Mesodermal cell (in vitro differentiated cells): ENCODE data around the gene CYB561.

Experiments
- H3K27ac ChIP-seq: 2 replicates; pipeline ENCODE4 v1.7.0; 2013; ENCODE audit warnings: mild to moderate bottlenecking, low read depth, low read length, moderate library complexity; ENCODE audit not compliant: severe bottlenecking
- H3K36me3 ChIP-seq: 2 replicates; pipeline ENCODE4 v1.7.1; 2013; ENCODE audit warnings: mild to moderate bottlenecking, low read length, moderate library complexity; ENCODE audit not compliant: control insufficient read depth, insufficient read depth
- H3K4me1 ChIP-seq: one replicate; pipeline ENCODE4 v1.7.1; 2013; ENCODE audit warnings: mild to moderate bottlenecking, low read length; ENCODE audit not compliant: insufficient read depth, control insufficient read depth, poor library complexity, severe bottlenecking
- H3K4me3 ChIP-seq: 2 replicates; pipeline ENCODE4 v1.7.0; 2013; ENCODE audit warnings: low read length, control low read depth, mild to moderate bottlenecking; ENCODE audit not compliant: insufficient read depth, poor library complexity, severe bottlenecking; ENCODE audit errors: extremely low read depth
- H3K9me3 ChIP-seq: 2 replicates; pipeline ENCODE4 v1.7.1; 2013; ENCODE audit warnings: mild to moderate bottlenecking, low read length, moderate library complexity; ENCODE audit not compliant: control insufficient read depth
- WGBS, 2 experiments: methylation state at CpG; one replicate each; pipeline ENCODE4 v1.1.5; 2013; ENCODE audit warnings: missing lambda C conversion rate in 2 of 2; ENCODE audit not compliant: insufficient coverage in 2 of 2; 5-methylcytosine and 5-hydroxymethylcytosine counted together

Gene CYB561

DNA sequence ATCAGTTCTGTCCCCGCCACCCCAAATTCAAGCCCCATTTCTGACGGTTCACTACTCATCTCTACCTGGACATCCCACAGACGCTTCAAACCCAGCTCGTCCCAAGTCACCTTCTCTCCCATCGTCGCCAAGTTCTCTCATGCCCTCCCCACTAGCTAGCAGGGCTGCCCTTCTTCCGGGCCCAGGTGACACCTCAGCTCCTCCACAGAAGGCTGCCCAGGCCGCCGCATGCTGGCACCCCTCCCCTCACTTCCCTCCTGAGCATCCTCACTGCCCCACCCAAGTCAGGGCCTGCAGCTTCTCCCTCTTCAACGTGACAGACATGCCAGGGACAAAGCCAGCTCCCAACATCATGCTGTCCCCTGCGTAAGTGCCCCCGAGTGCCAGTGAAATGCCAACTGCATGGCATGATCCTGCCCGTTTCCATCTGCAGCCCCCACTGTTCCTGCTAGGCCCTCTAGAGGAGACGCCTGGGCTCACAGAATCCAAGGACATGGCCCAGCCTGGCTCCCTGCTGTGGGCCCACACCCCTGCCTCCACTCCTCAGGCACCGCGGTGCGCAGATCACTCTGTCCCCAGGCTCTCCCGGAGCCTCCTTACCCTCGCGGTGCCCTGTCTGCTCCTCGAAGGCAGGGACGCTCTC is 5.9 kb downstream of the CYB561 start:
- 83 to 86% methylated on average over 18 to 22 of the region's 22 CpGs for WGBS, 2 experiments
- Histone ChIP-seq H3K36me3 (peaks cover 5% of the 10 kb centered on the region), H3K4me3 (no peak overlapping the region), H3K4me1 (peaks cover 12% of the 10 kb centered on the region), H3K9me3 (no peaks in the 10 kb centered on the region), H3K27ac (no peak overlapping the region)

DNA sequence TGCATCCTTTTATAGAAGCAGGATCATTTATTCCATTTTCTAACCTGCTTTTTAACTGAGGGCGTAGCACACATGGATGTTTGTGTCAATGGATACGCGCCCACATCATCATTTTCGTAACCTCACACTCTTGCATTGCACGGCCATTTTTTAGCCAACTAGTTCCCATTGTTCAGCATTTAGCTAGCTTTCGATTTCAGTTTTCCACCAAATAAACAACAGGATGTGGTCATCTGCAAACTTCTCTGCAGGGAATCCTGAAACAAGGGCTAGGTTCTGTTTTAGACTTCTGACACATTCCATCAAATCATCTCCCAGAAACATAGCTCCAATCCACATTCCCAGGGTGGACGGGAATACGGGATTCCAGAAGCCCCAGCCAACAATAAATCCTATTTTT is 6.4 kb downstream of the CYB561 start:
- peaks cover 8% of the 10 kb centered on the region for H3K36me3 ChIP-seq
- no peaks in the 10 kb centered on the region for H3K9me3 ChIP-seq
- WGBS, 2 experiments = 95 to 98% methylated on average over 8 of the region's 8 CpGs

DNA sequence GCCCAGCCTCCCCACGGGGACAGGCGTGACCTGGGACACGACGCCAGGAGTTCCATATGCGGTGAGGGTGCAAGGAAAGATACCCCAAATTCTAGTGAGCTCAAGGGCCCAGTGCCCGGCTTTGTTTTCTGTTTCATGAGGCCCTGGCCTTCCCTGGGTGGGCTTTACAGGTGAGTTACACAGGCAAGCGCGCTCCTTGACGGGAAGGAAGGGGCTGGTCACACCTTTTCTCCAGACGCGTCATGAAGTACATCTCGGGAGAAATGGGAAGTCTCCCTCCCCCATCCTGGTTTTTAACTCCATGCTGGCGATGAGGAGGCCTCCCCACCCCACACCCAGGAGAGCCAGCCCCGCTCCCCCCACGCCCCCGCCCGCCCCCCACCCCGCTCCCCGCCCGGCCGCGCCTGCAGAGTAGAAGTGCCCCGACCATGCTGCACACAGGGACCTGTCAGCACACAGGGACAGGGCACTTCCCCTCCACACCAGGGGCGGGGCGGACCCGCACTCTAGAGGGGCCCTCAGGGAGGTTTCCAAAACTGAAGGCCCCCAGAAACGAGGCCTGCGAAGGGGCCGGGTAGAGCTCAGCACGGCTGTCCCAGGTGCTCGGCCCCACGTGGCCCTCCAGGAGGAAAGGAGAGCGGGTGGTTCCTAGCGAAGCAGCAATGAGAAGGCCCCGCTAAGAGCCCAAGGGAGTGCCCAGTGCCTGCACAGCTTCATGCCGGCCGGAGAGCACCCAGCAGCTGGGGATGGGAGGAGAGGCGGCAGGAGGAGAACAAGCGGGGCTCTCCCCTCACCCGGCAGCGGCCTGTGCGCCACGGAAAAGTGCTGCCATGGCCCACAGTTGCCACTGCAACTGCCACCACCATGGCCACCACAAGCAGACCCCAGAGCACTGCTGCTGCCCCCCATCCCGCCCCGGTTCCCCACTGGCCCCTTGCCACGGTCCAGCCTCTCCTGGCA is 7.7 kb downstream of the CYB561 start:
- H3K4me1 ChIP-seq = peaks cover 27% of the 10 kb centered on the region
- H3K36me3 ChIP-seq = peaks cover 8% of the 10 kb centered on the region
- no peak overlapping the region for H3K27ac ChIP-seq
- 89 to 97% methylated on average over 25 to 36 of the region's 46 CpGs for WGBS, 2 experiments
- H3K9me3 ChIP-seq = no peaks in the 10 kb centered on the region
- H3K4me3 ChIP-seq = no peak overlapping the region

More for the DNA sequence above, 6.4 kb downstream of the CYB561 start:
- Histone ChIP-seq H3K27ac (no peak overlapping the region), H3K4me1 (peaks cover 14% of the 10 kb centered on the region), H3K4me3 (no peak overlapping the region)

DNA sequence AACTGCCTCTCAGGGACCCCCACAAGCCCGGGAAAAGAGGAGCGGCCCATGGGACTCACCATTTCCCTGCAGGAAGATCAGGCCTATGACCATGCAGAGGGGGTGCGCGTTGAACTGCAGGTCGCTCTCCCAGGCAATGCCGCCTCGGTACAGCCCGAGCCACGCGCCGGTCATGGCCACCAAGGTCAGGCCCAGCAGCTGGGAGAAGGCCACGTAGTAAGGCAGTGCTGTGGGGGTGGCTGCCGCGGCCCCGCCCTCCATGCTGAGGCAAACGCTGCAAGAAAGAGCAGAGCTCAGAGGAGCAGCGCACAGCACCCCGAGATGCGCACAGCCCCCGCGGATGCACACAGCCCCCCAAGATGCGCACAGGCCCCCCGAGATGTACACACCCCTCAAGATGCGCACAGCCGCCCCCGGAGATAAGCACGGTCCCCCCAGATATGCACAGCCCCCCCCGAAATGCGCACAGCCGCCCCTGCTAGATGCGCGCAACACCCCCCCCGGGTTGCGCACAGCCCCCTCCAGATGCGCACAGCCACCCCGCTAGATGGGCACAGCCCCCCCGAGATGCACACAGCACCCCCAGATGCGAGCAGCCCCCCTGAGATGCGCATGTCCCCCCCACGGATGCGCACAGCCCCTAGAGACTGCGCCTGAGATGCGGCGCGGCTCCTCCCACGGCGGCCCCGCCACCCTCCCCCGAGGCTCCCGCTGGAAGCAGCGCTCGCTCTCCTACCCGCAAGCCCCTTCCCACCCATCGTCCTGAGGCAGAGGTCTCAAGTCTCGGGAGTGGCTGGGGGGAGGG is 8.6 kb downstream of the CYB561 start:
- Histone ChIP-seq H3K9me3 (no peaks in the 10 kb centered on the region), H3K4me1 (peaks cover 34% of the 10 kb centered on the region), H3K4me3 (no peak overlapping the region), H3K36me3 (peaks cover 8% of the 10 kb centered on the region), H3K27ac (no peak overlapping the region)
- 86 to 94% methylated on average over 30 to 50 of the region's 55 CpGs for WGBS, 2 experiments

DNA sequence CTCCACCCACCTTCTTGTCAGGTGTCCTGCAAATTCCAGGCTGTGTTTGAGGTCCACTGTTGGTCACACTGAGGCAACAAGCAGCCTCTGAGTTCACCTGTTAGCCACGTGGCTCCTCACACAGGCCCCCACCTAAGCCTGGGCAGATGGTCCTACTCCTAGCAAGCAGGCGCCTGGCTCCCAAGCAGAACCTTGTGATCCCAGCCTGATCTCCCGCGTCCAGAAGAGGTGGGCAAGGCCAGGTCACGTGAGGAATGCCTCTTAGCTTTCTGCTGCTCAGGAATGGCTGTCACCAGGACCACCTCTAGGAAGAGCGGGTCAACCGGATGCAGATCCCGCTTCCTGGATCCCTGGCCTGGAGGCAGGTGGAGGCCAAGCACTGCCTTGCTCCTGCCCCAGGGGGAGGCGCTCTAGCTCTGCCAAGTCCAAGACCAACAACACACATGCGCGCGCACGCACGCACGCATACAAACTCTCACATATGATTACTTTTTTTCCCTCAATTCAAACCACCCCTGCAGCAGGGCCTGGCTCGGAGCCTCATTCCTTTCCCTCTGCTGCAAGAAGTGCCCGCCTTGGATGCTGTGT is 9.5 kb downstream of the CYB561 start:
- H3K4me1 ChIP-seq = peaks cover 43% of the 10 kb centered on the region
- H3K9me3 ChIP-seq = no peaks in the 10 kb centered on the region
- peaks cover 8% of the 10 kb centered on the region for H3K36me3 ChIP-seq
- WGBS, 2 experiments = 88 to 91% methylated on average over 10 to 16 of the region's 17 CpGs
- no peak overlapping the region for H3K27ac ChIP-seq
- no peak overlapping the region for H3K4me3 ChIP-seq

DNA sequence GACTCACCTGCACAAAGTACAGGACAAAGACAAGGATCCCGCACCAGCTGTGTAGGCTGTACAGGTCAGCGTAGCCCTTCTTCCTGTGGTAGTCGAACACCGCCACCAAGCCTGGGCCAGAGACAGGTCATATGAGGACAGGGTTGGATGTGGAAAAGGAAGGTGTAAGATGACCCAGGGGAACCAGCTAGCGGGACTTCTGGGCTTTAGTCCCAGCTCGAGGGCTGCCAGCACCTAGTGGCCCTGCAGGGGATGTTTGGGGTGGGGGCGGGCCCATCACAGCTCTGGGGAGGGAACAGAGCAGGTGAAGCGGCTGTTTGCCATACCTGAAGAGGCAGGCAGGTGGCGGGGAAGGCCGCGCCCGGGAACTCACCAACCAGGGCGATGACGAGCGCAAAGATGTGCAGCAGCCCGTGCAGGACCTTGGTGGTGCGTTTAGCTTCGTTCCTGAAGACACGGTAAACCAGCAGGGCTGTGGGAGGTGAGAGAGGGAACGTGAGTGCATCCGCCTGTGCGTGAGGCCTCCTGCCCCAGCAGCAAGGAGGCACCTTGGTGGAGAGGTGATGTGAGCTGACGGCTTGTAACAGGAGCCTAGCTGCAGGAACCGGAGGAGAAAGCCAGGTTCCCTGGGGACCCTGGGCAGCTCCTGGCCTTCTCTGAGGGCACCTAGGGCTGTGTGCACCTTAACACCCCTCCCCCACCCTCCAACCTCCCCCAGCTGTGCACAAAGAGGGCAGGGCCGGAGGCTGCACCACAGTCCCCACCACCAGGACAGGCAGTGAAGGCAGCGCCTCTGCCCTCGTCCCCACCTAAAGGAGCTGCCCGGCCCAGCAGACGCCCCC is 10.2 kb downstream of the CYB561 start:
- 91 to 92% methylated on average over 23 to 25 of the region's 29 CpGs for WGBS, 2 experiments
- Histone ChIP-seq H3K9me3 (no peaks in the 10 kb centered on the region), H3K36me3 (peaks cover 8% of the 10 kb centered on the region), H3K4me3 (no peak overlapping the region), H3K27ac (no peak overlapping the region), H3K4me1 (peaks cover 49% of the 10 kb centered on the region)

DNA sequence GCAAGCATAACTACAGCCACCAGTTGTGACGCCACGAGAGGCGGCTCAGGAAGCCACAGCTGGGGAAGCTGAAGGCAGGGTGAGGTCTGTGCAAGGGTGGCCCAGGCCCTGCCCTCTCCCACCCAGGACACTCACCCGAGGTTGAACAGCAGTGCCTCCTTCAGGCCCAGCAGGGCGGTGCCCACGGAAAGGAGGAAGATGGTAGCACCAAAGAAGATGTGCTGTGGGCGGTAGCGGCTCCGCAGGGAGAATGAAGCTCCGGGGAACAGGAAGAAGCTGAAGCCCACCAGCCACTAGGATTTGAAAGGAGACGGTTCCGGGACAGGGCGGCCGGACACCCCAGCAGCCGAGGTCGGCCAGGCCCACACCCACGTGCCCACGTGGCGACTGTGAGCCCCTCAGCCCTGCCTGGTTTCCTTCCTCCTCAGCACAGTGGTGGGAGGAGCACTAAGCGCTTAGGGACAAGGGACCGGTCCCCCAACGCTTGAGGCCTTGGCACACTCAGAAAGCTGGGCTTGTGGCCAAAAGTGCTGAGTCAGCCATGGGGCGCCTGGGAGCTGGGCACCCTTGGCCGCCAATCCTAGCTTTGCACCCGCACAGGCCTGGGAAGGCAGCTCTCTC is 11.0 kb downstream of the CYB561 start:
- no peak overlapping the region for H3K27ac ChIP-seq
- 94 to 95% methylated on average over 19 of the region's 25 CpGs for WGBS, 2 experiments
- H3K4me3 ChIP-seq = no peak overlapping the region
- peaks cover 8% of the 10 kb centered on the region for H3K36me3 ChIP-seq
- H3K9me3 ChIP-seq = no peaks in the 10 kb centered on the region
- peaks cover 44% of the 10 kb centered on the region for H3K4me1 ChIP-seq

DNA sequence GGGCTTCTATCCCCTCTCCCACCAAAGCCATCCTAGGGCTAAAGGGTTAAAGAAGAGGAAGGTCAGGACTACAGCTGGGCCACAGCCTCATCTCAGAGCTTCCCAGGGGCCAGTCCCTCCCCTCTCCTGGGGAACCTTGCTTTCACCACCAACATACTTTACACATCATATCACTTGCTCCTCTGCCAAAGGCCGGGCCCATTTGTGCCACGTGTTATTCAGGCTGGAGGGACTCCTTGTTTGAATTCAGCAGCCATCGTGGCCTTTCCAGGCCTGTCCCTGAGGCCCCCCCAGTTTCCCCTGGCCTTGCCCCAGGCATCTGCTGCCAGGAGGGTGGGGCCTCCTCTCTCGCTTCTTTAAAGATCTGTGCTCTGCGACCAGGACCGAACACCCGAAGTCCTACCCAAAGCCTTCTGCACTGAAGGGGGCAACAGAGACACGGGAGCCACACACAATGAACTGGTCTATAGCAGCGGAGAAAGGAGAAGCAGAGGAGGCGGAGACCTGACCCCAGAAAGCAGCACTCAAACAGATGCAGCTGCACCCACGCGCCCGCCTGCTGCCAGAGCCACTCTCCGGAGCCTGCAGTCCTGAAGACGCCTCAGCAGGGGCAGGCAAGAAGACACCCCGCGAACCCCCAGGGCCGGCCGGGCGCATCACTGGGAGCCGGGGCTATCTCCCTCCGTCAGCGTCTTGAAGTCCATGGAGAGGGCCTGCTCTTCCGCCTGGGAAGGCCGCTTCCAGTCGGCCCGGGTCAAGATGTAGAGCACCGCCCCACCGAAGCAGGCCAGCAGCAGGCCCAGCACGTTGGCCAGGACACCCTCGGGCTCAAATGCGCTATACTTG is 12.1 kb downstream of the CYB561 start:
- H3K4me3 ChIP-seq = no peak overlapping the region
- H3K36me3 ChIP-seq = peaks cover 12% of the 10 kb centered on the region
- H3K4me1 ChIP-seq = peaks cover 43% of the 10 kb centered on the region
- 89 to 90% methylated on average over 30 to 32 of the region's 32 CpGs for WGBS, 2 experiments
- no peaks in the 10 kb centered on the region for H3K9me3 ChIP-seq
- H3K27ac ChIP-seq = peak overlapping the region; percentile 86
